Measurements from ENCODE around the gene FAAH.

Gene FAAH

DNA sequence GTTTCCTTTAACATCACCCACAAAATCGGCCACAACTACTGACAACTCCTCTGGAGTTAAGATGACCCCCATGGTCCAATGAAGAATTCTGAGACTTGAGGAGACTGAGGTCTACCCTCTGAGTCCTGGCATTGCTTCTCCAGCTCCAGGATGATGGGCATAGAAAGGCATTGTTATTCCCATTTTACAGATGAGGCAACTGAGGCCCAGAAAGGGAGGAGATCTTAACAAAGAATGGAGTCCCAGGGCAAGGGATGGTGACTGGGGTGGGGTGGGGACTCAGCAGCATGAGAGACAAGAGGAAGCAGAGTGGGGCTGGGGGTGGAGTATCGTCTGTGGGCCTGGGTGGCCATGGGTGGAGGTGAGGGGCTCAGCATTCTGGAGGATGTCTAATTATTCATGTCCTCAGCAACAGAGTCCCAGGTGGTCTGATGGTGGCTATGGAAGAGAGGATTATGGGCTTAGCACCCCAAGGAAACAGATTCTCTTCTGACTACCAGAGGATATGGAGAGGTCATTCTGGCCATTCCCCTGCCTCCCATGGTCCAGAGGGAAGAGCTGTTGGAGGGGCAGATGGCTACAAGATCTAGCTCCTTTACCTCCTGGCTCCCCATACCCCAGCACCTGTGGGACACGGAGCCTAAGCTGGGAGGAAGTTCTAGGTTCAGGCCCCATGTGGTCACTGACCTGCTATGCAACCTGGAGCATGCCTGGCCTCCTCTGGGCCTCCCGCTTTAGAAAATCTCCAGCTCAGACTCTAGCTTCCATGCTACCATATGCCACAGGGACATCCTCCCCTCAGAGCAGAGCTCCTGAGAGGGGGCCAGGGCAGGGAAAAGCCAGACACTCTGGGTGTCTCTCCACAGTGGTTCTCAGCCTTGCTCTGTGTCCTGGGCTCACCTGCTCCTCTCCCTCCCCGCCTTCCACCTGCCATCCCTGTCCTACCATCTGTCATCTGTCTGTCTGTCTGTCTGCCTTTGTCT is 58.1 kb downstream of the FAAH start:
- no peak for ATAC-seq

DNA sequence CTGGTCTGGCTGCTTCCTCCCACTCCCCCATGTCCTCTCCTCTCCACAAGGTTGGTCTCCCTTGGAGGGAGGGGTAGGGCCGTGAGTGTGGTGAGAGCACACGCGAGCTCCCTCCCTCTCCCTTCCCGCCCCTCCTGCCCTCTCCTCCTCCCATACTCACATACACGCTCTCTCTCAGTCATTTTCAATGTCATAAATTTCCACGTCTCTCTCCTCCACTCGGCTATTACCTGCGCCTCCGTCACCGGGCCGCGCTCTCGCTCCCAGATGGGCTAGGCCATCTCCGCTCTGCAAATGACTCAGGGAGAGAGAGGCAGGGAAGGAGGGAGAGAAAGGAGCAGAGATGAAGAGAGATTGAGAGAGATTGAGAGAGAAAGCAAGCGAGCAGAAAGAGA is 58.8 kb downstream of the FAAH start:
- no peak for ATAC-seq

DNA sequence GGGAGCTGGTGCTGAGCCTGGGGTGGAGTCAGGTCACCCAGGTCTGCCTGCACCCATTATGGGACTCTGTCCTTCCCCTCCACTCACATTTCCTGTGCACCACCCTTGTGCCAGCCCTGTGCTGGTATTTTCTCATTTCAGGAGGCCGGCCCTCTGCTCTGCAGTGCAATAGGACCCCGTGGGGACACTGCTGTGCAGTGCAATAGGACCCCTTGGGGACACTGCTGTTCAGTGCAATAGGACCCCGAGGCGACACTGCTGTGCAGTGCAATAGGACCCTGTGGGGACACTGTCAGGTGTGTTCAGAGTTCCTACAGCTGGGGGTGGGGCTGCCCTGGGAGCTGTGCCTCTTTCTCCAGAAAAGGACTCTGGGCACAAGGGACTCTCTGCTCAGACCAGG is 59.3 kb downstream of the FAAH start:
- no peak for ATAC-seq

DNA sequence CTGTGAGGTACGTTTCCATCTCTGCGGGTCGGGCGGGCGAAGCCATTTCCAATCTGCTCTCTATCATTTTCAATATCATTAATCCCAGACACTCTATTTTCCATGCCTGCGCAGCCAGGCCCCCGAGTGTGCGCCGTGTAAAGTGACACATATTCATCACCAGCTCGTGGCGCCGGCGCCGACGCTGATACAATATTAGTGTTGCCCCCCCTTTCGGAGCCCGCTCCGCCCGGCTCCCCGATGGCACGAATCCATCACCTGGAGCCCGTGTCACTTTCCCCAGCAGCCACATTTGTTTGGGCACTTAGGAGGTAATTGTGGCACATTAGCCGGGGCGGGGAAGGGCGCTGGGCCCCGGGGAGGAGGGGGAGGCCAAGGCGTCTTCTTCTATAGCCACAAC is 61.8 kb downstream of the FAAH start:
- no peak for ATAC-seq

DNA sequence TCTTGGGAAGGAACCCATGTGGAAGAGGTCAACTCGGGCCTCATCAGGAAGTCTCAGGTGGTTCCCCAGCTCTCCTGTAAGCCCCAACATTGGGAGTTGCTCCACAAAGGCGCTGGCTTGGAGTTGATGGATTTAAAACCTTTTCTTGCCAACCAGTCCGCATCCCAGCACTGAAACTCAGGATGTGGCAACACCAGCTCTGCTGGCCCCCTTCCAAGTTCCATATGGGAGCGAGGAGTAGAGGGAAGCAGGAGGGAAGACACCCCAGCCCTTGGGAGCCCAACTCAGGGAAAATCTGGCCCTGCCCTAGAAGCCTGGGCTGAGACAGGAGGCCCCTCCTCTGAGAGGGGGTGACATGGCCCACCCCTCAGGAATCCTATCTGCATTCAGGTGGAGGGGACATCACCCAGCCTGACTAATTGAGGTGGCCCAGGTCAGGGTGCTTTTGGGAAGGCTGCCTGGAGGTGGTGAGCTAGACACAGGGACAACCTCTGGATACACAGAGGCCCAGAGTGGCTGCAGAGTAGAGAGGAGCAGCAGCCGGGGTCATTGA is 62.4 kb downstream of the FAAH start:
- no peak for ATAC-seq

DNA sequence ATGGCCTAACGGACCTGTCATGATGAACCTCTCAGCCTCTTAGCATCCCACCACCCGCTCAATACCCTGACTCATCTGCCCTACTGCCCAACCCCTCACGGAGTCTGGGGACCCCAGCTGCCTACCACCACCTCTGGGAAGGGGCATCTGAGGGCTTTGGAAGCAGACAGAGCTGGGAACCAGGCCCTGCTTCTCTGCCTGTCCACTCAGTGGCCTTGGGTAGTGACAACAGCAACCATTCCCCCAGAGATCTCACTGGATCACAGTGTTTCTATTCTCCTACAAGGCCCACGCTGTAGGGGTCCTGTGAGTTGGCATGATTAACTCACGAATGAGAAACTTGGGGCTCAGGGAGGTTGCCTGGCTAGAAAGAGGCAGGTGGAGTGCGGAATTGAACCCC is 63.1 kb downstream of the FAAH start:
- ATAC-seq = no peak

DNA sequence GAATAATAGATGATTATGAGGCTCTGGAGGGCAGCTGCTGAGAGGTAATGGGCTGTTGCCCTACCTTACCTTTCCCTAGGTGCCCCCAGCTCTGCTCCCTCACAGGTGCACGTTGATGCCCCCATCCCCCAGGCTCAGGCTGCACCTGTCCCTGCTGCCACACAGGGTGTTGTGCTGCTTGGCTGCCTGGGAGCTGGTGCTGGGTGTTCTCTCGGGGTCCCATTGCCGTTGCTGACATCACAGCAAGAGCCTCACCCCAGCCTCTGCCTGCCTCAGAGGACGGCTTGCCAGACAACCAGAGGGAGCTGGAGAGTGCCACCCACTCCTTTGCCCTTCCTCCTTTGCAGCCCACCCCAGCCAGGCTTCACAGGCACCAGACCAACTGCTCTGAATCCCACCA is 64.1 kb downstream of the FAAH start:
- ATAC-seq = no peak

DNA sequence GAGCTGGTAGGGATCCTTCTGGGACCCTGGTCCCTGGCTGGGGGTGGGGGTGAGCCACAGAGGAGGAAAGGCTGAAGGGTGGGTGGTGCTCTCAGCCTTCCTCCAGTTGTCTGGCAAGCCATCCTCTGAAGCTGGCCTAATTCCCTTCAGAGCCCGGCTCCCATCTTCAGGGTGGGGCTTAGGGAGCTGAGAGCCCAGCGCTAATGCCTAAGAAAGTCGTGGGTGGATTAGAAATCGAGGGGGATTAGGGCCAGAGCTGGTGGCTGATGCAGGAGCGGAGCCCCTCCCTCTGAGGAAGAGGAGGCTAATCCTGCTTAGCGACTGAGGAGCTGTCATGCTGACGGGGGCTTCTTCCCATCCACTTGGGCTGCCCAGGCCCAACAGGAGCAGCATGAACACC is 64.7 kb downstream of the FAAH start:
- ATAC-seq = no peak

DNA sequence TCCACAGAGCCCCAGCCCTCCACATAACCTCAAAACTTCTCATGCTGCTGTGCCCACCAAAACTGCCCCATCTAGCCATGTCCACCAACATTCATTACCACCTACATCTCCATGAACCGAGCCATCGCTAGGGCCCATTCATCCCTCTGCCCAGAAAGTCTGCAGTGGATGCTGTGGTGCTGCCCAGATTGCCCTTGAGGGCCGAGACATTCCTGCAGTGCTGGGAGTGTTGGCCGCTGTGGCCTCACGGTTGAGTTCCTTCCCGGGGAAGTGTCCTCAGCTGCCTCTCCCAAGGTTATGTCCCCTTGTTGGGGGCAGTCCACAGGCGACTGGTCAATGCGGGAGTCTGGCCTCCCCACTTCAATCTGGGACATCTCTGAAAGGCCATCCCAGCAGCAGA is 65.2 kb downstream of the FAAH start:
- ATAC-seq = no peak

DNA sequence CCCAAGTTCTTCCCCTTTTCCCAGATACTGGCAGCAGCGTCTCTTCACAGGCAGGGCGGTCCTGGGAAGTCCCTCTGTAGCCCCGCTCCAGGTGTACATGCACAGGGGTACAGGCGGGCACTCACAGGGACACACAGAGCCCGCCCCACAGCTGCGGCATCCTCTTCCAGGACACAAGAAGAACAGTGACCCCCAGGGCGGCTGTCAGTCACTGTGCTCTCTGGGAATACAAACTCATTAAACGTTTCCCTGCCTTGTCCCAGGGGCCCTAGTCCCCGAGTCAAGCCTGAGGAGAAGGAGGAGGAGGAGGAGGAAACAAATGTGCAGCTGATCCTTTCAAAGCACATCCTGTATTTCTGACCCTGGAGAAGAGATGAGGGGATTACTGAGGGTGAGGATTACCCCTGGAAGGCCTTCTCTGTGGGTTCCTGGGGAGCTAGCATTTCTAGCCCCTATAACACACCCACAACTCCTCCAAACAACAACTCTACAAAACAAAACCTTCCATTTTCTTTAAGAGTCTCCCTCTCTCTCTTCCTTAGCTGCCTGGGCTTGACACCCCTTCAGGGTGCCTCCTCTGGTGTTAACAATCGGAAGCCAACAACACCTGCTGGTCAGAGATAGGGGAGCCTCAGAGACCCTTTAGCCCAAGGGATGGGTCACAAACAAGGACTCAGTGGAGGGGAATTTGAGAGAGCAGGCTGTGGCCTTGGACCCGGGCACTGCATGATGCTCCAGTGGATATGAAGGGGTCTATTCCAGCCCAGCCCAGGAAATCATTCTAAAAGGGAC is 67.1 kb downstream of the FAAH start:
- no peak for ATAC-seq

DNA sequence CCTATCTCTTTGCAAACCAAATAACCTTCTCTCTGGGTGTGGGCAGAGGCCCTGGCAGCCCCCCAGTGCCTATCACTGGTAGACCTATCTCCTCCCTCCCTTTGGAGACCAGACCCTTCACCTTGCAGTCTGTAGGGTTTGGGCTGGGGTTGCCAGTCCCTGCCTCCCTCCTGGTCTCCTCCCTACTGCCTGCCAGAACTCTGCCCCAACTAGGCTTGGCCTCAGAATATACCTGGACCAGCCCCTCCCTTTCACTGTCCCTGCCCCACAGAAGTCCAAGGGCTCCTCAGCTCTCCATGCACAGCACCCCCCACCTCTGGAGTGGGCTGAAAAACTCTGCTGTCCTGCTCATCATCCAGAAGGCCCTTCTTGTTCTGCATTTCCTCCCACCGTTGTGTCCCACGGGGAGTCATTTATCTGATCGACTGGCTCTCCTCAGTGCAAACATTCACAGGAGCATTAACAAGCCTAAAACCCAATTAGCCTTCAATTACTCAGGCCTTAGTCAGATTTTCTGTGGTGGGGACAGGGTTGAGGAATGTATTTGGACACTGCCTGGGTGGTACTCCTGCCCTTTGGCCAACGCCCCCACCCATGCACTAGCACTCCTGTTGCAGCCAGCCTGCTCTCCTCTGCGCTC is 67.8 kb downstream of the FAAH start:
- no peak for ATAC-seq
